Measurements from ENCODE around the gene PLSCR1.

- TF ChIP-seq CTCF (IDR thresholded peaks at IDR 0.05; ENCODE audit: poor library complexity, severe bottlenecking) (no peak), EP300 (conservative IDR thresholded peaks at IDR 0.05; ENCODE audit: poor library complexity, severe bottlenecking) (no peak), REST (IDR thresholded peaks at IDR 0.05; ENCODE audit: borderline replicate concordance) (no peak), EZH2 (IDR thresholded peaks at IDR 0.05; ENCODE audit: borderline replicate concordance, insufficient read depth, low read length, poor library complexity, severe bottlenecking) (no peak), TAF1 (IDR thresholded peaks at IDR 0.05; ENCODE audit: low read depth) (no peak), SMC3 (conservative IDR thresholded peaks at IDR 0.05; ENCODE audit: poor library complexity) (no peak), POLR2AphosphoS5 (IDR thresholded peaks at IDR 0.05) (no peak)
Observed at GRCh38 chr3:146585156-146585555, 40.7 kb upstream of the PLSCR1 start.

Data from neural cell (in vitro differentiated cells).